HG03025 (cell line): ENCODE data around the gene CNTN2.

ENCODE experiments used
- ATAC-seq: cut with Tn5 transposase; IDR thresholded peaks from one replicate; pipeline ENCODE4 v1.9.1; 2021; ENCODE audit warnings: mild to moderate bottlenecking, moderate library complexity; ENCODE audit not compliant: unreplicated experiment, low FRiP score

CNTN2 gene

DNA sequence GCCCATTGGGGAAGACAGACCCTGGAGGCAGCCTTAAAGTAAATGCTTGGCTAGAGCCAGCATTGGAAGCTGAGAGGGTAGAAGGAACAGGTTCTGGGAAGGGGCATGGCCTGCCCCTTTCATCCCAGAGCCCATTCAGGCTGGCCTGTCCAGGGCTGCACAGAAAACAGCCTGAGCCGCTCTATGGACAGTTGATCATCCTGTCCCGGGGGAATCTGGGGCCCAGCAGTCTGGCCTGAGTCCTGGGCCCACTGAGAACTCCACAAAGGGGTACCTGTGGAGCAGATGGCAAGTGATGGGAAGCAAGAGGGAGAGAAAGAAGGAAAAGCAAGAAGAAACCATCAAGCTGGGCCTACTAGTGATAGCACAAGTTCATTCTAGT lies 28.0 kb downstream of the CNTN2 start:
- no peak for ATAC-seq

DNA sequence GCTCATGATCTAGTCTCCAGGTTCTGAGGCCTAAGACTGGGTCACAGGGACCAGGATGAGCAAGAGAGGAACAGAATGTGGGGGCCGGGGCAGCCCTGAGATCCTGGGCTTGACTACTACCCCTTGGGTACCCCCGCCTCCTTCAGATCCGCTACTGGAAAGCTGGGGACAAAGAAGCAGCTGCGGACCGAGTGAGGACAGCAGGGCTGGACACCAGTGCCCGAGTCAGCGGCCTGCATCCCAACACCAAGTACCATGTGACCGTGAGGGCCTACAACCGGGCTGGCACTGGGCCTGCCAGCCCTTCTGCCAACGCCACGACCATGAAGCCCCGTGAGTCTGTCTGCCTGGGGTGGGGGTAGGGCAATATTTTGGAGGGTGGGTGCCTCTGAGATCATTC lies 28.8 kb downstream of the CNTN2 start:
- no peak for ATAC-seq

DNA sequence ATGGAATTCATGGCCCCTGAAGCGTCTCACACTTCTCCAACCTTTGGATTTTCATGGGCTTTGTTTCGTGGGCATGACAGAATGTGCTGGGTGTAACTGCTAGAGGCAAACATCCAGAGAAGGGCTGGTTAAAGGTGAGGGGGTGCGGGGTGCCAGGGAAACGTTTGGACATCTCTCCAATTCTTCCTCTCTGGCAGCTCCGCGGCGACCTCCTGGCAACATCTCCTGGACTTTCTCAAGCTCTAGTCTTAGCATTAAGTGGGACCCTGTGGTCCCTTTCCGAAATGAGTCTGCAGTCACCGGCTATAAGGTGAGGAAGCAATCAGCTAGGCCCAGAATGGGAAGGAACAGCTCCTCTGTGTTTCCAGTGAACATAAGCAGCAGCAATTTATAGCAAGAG lies 29.3 kb downstream of the CNTN2 start:
- ATAC-seq: no peak

DNA sequence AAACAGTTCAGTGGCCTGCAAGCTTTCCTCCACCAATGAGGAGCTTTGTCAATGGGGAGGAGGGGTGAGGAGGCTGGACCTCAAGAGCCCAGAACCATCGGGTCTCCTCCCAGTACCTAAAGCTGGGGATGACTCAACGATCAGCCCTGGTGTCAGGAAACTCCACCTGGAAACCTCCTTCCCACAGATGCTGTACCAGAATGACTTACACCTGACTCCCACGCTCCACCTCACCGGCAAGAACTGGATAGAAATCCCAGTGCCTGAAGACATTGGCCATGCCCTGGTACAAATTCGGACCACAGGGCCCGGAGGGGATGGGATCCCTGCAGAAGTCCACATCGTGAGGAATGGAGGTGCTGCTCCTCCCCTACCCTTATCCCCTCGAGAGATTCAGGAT lies 29.9 kb downstream of the CNTN2 start:
- no peak for ATAC-seq

DNA sequence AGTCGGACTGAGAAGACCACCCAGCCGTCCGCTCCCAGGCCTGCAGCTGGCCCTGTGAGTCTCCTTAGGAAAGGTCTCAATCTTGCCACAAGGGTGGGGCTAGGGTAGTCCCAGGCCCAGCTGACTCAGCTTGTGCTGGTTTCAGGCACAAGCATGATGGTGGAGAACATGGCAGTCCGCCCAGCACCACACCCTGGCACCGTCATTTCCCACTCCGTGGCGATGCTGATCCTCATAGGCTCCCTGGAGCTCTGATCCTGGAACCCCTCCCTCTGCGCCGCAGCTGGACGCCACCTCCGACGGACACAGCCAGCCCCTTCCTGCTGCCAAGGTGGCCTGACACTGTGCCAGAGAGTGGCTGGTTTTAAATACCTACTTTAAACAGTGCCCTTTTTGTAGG lies 30.5 kb downstream of the CNTN2 start:
- no peak for ATAC-seq

DNA sequence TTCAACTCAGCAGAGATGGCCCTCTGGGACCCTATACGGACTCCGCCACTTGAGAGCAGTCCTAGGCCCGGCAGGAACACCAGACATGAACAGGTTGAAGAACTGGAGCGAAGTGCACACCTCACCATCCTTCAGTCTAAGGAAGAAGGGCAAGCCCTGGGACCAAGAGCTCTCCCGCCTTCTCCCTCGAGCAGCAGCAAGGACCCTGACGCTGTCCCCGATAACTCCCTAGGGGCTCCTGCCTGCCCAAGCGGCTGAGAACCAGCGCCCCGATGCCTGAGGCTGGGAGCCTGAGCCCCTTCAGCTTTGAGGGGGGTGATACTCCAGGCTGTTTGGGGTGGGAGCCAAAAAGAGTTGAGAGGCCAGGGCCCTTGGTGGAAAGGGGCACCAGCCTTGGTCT lies 31.1 kb downstream of the CNTN2 start:
- no peak for ATAC-seq

DNA sequence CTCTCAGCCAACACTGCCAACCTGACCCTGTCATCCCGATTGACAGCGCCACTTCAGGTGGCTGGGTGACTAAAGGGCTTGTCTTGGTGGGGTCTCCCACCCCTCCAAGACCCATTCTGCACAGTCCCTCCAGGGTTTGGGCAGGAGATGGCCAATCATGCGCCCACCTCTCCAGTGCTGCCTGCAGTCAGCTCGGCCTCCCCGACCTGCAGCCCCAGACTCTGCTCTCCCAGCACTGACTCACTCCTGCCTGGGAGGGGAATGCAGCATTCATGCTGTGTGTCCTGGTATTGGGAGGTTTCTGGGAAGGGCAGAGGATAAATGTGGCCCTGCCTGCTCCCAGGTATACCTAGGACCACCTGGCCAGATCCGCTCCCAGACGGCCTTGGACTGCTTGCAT lies 31.5 kb downstream of the CNTN2 start:
- ATAC-seq: no peak

DNA sequence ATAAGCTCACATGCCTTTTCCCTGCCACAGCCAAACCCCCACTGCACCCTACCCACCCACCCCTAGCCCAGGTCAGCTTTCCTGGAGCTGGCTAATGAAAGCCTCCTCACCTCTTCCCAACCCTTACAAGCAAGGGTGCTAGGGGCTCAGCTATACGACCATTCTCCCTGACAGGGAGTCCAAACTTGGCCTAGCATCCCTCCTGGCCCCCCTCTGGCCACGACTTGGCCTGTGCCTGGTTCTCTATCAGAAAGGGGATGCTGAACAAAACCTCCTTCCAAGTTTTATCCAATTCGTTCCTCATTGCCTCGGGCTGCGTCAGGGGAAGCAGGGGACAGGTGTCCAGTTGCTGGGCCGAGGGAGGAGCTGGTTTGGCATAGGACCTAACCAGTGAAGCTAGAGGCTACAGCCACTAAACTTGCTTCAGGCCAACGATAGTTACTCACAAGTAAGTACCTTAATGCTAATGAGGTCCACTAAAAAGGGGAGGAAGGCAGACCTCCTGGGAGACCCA lies 32.7 kb downstream of the CNTN2 start:
- ATAC-seq: no peak

DNA sequence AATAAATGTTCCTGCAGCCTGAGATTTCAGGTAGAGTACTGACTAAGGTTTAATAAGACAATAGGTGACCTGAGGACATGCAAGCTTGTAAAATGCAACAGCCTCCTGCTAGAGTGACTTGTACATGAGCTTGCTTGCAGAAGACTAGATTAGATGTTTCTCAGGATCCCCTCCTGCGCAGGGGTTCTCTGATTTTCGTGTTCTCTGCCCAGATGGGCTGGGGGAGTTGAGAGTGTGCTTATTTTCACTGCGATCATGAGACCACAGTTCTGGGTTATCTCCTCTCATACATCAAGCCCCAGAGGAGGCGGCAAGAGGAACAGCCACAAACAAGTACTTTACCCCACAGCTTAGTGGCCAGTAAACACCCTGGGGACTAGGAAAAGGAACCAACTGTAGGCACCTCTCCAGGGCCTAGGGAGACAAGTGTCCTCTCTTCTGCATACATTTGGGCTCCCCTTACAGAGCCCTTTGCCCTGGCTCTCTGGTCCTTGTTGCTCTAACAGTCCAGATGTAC lies 33.3 kb downstream of the CNTN2 start:
- ATAC-seq: no peak

DNA sequence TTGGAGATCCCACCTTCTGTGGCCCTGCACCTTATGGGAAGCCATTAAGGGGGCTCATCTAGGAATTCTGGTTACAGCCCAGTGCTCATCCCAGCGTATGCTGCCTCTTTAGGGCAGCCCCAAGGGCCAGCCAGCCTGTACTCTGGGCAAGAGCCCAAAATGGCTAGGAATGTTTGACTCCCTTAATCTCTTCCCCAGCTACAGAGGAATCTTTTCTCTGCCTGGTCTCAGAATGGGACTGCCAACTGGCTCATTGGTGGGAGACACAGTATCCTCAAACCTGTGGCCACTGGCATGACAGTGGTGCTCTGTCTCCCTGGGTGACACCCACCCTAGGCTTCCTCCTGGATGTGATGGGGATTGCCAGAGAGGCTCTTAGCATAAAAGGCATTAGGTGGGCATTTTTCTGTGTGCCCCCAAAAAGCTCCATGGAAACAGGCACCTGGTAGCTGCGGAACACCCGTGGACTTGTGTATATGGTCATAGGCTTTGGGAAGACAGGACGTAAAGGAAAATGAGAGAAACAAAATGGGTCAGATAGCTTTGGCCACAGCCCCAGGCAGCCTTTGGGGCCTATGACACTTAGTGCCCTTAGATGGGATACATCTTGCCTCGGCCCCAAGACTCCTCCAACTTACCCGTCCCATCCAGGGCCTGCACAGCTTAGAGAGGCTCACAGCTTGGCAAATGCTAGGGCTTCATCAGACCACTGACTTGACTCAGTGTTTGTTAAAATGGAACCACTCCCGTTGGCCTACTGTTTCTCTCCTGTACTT lies 34.3 kb downstream of the CNTN2 start:
- no peak for ATAC-seq

DNA sequence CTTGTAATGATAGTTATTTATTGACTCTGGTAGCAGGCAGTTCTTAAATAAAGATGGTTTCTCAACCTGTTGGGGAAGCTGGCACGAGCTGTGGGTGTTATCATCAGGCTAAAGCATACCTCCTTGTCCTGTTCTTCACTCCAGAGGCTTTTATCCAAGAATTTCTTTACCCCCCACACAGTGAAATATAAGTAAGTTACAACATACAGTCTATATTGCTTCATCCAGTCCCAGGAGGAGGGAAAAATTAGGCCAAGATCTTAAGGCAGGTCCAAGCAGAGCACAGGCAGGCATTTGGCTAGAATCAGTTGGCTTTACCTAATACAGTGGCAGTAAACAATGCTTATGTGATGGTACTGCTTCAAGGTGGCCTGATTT lies 34.9 kb downstream of the CNTN2 start:
- ATAC-seq: no peak

DNA sequence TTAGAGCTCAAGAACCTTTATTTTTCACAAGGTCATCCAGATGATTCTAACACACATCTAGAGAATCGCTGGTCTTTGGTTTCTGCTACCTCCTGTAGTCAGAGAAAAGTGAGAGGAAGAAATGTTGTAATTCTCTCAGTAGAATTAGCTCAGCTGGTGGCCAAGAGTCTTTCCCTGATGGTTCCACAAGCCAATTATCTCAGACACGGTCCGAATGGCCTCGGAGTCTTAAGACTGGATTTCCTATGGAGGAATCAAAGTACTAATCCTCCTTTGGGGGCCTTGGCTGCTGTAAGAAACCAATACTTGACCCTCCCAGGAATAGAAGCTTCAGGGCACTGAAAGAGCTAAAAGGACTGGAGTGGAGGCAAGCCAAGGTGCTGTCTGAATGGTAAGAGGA lies 39.4 kb downstream of the CNTN2 start:
- no peak for ATAC-seq

DNA sequence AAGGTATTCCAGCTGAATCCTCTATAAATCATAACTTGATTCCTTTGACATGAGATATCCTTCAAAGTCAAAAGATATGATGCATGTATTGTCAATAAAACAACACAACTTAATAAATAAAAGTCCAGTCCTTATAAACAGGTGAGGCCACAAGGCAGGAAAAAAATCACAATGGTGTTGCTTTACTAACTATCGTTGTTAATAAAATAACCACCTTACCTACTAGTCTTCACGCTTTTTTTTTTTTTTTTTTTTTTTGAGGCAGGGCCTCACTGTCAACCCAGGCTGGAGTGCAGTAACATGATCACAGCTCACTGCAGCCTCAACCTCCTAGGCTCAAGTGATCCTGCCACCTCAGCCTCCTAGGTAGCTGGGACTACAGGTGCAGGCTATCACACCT lies 41.3 kb downstream of the CNTN2 start, which contains the start of gene TMEM81:
Gene TMEM81 (minus strand): TSS at position 101 of the 400 bp plus-strand sequence. CDS start 140 bp downstream, outside the sequence.
- ATAC-seq: no peak

DNA sequence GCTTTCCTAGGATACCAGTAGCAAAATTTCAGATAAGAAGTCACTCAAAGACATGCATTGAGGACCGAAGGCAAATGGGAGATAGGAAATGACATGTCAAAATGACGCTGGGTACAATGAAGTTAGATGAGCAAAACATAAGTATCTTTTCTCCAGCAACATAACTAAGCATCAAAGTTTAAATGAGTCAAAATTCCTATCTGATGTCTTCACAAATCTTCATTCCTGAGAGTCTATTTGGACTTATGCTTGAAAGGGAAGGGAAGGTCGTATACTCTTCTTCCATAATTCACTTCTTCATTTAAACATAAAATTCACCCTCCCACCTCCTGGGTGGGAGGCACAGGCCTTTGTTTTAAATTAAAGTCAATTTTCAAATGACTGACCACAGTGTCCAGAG lies 45.3 kb downstream of the CNTN2 start:
- ATAC-seq: no peak

DNA sequence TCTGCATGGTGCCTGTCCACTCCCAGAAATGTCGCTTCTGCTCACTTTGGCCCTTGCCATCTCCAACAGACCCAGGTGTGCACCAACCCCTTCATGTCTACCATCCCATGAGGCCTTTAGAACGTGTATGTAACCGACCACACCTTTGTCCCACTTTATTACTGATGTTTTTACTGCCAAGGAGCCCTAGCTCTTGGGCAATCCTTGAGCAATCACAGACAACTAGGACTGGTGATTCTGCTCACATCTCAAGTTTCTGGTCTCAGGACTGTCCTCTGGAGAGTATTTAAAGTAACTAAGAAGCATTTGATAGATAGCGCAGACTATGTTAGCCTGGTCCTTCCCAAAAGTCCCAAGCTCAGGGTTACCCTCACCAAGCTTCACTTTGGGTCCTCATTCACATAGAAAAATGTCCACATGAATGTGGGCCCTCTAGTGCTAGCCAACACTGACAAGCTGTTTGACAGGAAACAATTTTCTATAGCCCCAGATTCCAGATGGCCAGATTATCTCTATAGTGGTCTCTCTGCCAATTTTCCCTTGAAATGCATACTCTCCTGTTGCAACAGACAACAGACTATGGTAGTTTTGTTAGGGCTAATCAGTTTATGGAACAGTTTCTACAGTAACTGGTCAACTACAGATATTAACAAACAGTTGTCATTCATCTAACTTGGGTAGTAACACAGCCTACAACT lies 48.2 kb downstream of the CNTN2 start:
- no peak for ATAC-seq

DNA sequence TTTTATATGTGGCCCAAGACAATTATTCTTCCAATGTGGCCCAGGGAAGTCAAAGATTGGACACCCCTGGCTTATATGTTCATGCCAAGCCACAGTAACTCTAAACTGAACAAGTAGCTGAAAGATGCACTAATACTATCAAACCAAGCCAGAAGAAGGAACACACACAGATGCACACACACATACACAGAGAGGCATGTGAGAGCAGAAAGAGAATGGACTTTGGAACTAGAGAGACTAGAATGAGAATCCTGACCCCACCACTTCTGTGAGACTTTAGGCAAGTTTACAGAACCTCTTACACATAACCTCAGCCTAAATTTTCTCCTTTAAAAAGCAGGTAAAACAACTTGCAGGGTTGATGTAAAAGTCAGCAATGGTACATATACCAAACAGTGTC lies 52.4 kb downstream of the CNTN2 start:
- ATAC-seq: no peak

DNA sequence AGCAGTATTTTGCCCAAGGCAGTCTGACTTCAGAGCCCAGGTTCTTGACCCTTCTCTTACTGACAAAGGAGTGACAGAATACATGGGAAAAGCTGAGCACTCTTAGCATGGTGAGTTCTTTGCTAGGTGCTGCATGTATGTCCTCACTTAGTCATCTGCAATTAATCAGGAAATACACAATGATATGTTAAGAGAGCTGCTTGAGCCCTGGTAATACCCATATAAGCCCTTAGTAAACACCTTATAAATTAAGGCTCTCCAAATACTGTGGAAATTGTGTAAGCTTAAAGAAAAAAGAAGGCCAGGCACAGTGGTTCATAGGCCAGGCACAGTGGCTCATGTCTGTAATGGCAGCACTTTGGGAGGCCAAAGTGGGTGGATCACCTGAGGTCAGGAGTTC lies 55.2 kb downstream of the CNTN2 start:
- ATAC-seq: no peak

DNA sequence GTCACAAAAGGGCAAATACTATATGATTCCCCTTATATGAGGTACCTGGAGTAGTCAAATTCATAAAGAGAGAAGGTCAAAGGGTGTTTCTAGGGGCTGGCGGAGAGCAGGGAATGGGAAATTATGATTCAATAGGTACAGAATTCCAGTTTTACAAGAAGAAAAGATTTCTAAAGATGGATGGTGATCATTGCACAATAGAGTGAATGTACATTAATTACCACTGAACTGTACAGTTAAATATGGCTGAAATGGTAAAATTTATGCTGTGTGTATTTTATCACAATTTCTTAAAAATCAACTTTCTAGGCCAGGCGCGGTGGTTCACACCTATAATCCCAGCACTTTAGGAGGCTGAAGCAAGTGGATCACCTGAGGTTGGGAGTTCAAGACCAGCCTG lies 59.4 kb downstream of the CNTN2 start:
- no peak for ATAC-seq

DNA sequence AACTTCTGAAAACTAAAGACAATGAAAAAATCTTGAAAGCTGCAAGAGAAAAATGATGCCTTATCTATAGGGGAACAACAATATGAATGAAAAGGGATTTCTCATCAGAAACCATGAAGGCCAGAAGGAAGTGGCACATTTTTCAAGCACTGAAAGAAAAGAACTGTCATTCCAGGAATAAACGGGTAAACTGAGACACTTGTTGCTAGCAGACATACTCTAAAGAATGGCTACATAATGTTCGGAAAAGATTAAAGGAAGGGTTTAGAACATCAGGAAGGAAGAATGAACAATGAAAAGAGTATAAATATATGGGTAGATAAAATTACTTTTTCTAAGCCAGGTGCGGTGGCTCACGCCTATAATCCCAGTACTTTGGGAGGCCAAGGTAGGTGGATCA lies 64.3 kb downstream of the CNTN2 start:
- ATAC-seq: no peak

DNA sequence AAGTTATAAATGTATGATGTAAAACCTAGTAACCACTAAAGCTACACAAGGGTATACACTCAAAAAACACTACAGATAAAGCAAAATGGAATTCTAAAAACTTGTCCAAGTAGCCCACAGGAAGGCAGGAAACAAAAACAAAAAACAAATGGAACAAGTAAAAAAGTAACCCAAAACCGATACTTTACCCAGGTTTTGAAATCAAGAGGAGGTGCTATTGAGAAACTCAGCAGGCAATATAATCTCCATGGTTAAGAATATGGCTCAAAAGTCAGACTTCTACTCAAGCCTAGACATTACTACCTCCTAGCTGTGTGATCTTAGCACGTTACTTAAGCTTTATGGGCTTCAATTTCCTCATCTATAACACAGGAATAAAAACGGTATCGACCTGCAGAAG lies 65.5 kb downstream of the CNTN2 start:
- no peak for ATAC-seq

DNA sequence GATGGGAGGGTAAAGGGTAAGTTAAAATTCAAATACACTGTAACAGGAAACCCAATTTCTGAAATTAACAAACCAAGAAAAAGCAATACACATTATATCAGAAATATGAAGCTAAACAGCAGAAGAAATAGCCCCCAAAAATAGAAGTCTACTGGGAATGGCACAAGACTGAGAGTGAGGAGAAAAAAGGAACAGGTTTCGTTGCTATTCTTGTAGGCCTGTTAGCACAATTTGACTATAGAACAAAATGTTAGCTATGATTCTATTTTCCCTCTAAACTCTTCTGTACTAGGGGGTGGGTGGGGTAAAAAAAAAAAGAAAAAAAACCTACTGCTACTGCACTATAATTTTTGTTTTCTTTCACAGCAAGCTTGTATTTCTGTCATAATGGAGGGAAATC lies 66.3 kb downstream of the CNTN2 start:
- no peak for ATAC-seq

DNA sequence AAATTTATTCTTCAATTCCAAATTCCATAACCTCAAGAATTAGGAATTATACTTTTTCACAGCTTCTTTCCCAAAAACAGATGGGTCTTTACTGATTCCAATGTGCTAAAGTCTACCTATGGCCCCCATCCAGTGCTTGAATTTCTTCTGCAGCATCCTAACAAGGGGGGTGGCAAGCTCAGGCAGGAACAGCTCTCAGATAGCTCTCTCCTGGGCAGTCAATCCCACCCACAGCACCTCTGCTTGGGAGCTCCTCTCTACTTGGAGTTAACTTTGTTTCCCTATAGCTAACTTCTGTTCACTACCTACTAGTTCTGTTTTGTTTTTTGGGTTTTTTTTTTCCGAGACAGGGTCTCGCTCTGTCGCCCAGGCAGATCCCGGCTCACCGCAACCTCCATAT lies 66.7 kb downstream of the CNTN2 start:
- ATAC-seq: no peak
